NCI-H1417 treated with DMSO at 0.1 percent for 48 hours (cell line): ENCODE data around the gene EXD1.
"Not testable (repeated sequence)": the region's sequence is repeated elsewhere in the genome, so short reads cannot be mapped to it uniquely, and the experiment has no call there.

Experiments used
- DNase-seq: peaks from one replicate; lab custom pipeline; 2025; lab: John Stamatoyannopoulos, UW

EXD1 gene

GRCh38 chr15:41139619-41140018 lies 90.9 kb downstream of the EXD1 start:
- DNase-seq = no peak

- not testable (repeated sequence) for DNase-seq
These were observed 91.4 kb downstream of the EXD1 start for GRCh38 chr15:41139112-41139511.

- not testable (repeated sequence) for DNase-seq
These were observed 95.0 kb downstream of the EXD1 start for GRCh38 chr15:41135580-41135979.

GRCh38 chr15:41133454-41133853 lies 97.1 kb downstream of the EXD1 start:
- no peak for DNase-seq
